ENCODE measurements around the gene SCRT2.

- no peak for TF ChIP-seq POLR2A (IDR thresholded peaks at IDR 0.05; ENCODE audit: low read length)
- no peak for TF ChIP-seq GATA1 (IDR thresholded peaks at IDR 0.05; ENCODE audit: low read depth, low read length)
Measured at GRCh38 chr20:615514-615913, 60.1 kb downstream of the SCRT2 start.

All from erythroblast (primary cell).